Measurements from ENCODE around the gene OR6N2.

OR6N2 gene, protein sequence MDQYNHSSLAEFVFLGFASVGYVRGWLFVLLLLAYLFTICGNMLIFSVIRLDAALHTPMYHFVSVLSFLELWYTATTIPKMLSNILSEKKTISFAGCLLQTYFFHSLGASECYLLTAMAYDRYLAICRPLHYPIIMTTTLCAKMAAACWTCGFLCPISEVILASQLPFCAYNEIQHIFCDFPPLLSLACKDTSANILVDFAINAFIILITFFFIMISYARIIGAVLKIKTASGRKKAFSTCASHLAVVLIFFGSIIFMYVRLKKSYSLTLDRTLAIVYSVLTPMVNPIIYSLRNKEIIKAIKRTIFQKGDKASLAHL

DNA sequence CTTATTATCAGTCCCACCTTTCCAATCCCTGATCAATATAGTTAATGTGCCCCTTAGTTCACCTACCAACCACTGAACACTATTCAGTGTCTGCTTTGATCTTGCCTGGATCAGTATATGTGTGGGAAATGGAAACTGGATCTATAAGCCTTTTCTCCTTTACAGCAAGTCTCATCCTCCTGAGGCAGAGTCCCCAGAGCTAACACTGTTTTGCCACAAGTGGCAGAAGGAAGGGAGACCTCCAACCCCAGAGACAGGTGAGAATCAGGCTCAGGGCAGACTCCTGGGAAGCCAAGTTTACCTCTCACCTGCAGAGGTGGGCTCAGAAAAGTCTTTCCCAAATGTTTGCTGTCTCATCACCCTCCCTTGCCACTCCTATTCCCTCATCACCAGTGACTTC is at the start of gene OR6N2:
Gene OR6N2, minus strand, starts transcription at position 101 of the 400 bp plus-strand sequence. CDS start 3,569 bp downstream, outside the sequence.
- H3K27ac ChIP-seq = no peak within 1 kb of the TSS
- no peak for DNase-seq (ENCODE audit: low read depth, low spot score)

DNA sequence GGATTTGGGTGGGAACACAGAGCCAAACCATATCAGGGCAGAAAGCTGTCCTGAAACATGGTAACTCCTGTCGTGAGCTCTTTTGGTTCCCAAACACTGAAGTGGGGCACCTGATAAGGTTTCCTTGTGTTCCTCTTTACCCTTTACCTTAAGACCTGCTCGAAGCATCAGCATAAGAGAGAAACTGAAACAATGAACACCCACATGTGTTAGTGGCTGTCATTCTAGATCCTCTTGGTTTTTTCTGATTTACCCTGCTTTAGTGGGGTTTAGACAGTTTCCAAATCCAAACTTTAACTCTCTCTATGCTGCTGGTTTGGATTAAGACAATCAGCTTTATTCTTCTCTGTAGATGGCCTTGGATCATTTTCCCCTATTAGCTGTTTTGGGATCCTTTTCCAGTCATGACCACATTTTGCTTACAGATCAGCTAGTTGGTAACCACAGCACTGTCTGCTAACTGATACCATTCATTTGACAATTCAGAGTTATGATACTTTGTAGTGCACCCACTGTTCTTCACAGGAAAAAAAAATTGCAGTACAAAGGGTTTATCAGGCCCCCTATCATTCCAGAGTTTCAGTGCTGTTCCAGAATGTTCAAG is 49.2 kb upstream of the OR6N2 start:
- H3K27ac ChIP-seq = no peak overlapping the region
- no peak for DNase-seq (ENCODE audit: low read depth, low spot score)

DNA sequence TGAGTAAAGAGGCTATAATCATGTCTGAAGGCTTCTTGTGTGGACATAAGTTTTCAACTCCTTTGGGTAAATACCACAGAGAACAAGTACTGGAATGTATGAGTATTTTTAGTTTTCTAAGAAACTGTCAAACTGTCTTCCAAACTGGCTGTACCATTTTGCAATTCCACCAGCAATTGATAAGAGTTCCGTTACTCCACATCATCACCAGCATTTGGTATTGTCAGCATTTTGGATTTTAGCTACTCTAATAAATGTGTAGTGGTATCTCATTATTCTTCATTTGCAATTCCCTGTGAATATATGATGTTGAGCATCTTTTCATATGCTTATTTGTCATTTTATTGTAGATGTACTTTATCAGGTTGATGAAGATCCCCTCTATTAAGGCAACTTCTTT is 40.7 kb upstream of the OR6N2 start:
- no peak overlapping the region for H3K27ac ChIP-seq
- DNase-seq (ENCODE audit: low read depth, low spot score) = no peak

DNA sequence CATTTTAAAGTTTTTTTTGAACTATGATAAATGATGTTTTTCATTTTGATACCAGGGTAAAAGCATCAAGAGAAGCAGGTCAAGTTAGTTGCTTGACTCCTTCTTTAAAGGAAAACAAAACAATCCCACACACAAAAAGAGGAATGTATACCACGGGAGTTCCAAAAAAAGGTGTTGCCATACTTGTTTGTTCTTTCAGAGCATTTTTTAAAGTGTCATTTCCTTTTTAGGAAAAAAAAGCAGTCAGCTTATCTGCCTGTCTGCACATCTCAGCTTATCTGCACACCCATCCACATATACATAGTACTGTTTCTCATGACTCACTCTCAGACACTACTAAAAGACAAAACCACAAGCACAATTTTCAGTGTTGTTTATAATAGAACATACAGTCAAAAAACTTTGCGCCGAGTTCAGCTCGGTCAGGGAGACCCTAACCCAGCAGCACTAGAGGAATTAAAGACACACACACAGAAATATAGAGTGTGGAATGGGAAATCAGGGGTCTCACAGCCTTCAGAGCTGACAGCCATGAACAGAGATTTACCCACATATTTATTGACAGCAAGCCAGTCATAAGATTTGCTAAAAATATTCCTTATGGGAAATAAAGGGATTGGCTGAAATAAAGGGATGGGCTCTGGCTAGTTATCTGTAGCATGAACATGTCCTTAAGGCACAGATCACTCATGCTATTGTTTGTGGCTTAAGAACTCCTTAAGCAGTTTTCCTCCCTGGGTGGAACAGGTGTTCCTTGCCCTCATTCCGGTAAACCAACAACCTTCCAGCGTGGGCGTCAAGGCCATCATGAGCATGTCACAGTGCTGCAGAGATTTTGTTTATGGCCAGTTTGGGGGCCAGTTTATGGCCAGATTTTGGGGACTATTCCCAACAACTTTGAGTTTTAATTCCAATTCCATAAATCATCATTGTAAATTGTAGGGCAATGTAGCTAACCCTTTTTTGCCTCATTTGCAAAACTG is 38.7 kb upstream of the OR6N2 start:
- no peak for DNase-seq (ENCODE audit: low read depth, low spot score)

DNA sequence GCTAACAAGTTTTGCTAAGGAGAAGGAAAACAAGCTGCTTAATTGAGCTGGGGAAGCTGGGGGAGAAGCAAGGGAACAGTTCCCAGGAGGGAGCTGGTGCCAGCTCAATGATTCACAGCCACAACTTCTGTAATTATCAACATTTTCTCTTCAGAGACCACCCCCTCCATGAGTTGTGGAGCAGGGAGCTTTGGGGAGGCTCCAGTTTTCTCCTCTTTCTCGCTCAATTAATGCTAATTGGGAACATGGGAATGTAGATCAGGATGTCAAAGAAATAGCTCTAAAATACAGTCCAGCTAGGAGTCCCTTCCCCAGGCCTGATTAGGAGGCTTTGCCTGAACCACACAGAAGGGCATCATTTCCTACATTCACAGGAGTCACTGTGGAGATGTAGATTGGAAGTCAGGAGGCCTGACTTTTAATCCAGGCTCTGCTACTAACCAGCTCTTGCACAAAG is 38.0 kb upstream of the OR6N2 start:
- no peak for DNase-seq (ENCODE audit: low read depth, low spot score)
- H3K27ac ChIP-seq = no peak overlapping the region

More for the DNA sequence above, 38.7 kb upstream of the OR6N2 start:
- no peak overlapping the region for H3K27ac ChIP-seq

DNA sequence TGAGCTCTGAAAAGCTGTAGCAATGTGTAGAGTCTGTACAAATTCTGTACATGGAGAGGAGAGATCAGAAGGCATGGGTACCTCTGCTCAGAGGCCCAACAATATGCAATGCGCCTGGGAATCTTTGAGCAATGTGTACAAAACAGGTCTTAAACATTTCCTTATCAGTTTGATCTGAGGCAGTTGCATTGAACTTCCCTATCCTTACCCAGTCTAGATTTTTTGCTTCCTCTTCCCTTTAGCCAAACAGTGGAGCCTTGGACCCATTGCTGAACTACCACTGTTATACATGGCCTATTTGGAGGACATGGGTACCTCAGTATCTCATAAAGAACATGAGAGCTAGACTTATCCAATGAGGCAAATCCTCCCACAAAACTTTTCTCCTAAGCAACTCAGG is 37.6 kb upstream of the OR6N2 start:
- DNase-seq (ENCODE audit: low read depth, low spot score) = no peak
- H3K27ac ChIP-seq = no peak overlapping the region

DNA sequence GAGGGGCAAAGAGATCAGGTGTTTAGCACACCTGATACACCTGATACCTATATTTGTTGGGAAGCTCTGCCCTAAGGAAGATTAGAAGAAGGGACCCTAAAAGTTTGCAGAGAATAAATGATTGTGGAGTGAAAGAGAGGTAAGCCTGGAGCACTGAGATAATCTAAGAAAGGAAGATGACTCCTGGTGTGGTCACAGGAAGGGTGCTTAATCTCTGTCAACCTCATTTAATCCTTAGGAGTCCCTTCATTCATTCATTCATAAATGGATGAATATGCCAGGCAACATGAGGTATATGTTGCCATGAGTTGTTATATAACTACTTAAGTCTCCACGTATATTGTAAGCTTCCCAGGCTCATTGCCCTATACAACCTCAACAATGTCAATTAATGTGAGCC is 34.0 kb upstream of the OR6N2 start:
- DNase-seq (ENCODE audit: low read depth, low spot score) = no peak
- H3K27ac ChIP-seq = no peak overlapping the region

DNA sequence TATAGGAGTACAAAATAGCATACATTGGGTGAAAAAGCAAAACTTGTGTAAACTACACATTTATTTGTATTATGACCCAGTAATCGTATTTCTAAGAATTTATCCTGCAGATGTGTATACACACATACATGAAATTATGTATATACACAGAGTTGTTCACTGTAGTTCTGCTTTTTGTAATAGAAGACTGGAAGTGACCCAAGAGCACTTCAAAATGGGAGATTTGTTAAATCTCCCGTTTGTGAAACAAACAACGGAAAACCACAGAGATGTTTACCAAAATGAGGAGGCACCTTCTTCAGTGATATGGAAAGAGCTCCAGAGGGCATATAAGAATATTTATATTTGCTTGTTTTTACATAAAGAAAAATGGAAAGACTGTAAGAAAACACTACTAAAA is 32.2 kb upstream of the OR6N2 start:
- H3K27ac ChIP-seq = no peak overlapping the region
- DNase-seq (ENCODE audit: low read depth, low spot score) = no peak

DNA sequence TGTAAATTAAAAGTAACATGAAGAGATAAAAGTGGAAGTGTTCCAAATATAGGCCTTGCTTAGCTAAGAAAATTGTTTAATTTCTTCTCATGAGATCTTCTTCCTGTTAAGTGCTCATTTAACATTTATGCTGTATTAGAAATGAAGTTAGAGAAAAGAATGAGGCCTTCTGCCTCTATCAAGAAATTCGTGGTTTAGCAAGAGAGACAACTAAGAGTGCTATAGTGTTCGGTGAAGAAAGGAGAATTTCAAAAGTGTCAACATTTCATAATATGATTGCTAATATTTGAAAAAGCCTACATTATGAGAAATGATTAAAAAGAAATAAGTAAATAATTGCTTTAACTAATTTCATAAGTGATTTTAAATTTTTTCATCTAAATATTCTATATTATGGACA is 31.3 kb upstream of the OR6N2 start:
- no peak for DNase-seq (ENCODE audit: low read depth, low spot score)
- H3K27ac ChIP-seq = no peak overlapping the region

DNA sequence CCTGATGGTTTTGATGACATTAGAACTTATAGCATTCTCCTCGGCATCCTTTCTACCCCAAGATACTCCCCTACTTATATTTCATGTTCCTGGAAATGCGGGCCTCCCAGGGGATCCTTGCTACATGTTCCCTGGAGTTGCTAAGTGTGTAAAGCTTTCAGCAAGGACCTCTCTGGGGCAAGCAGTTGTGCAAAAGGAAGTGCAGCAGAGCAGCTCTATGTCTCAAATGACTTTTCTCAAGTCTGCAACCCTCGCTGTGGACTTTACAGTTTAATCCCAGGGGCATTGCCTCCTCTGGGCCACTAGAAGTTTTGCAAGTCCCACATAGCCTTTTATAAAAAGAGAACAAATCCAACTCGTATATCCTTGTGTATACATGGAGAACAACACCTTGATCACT is 29.3 kb upstream of the OR6N2 start:
- H3K27ac ChIP-seq = no peak overlapping the region
- DNase-seq (ENCODE audit: low read depth, low spot score) = no peak

DNA sequence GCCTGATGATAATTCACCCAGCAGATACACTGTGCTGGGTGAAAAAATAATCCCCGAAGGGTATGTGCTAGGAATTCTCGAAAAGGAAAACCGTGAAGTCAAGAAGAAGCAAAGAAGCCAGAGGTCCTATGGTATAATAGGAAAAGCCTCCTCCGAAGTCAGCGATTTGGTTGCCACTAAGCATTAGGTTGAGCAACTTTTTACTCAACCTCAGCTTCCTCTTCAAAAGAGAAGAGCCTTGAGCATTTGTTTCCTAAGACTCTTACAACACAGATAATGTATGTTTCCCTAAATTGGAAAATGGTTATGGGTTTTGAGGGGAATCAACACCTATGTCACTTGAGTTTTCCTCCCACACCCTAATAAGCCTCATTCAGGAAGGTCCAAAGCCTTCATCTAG is 28.9 kb upstream of the OR6N2 start:
- no peak overlapping the region for H3K27ac ChIP-seq
- no peak for DNase-seq (ENCODE audit: low read depth, low spot score)

DNA sequence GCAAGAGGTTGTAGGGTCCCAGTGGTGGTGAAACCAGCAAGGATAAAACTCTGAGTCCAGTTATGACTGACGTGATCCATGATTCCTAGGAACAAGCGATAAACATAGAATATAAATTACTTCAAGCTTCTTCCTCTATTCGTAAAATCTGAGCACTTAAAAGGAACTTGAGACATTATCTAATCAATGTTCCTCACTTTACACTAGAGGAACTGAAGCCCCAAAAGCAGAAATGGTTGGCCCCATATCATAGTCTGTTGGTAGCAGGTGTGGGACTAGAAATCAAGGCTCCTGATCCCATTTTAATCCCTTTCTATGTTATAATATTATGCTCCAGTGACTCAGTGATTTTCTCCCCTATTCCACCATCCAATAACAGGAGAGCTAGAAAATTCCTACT is 28.3 kb upstream of the OR6N2 start:
- no peak for DNase-seq (ENCODE audit: low read depth, low spot score)
- no peak overlapping the region for H3K27ac ChIP-seq

DNA sequence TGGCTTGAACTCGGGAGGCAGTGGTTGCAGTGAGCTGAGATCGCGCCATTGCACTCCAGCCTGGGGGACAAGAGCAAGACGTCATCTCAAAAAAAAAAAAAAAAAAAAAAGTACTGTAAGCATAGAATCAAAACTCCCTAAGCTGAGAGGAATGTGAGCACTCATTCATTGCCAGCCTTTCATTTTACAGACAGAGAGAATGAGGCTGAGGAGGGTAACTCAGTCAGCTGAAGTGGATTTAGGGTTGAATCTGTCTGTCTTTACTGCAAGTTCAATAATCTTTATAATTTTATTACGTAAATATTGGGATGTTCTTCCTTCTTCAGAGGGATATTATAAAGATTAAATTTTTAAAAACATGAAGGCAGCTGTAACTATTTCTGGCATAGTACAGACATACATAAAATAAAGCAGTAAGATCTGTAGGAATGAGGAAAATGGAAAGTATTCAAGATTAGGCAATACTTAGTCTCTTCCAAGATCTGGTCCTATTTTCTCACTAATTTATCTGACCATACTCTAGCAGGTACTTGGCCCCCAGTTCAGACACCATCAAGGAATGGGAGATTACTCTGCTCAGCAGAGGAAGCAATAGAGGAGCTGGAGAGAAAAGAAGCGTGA is 26.0 kb upstream of the OR6N2 start:
- no peak for DNase-seq (ENCODE audit: low read depth, low spot score)
- H3K27ac ChIP-seq = no peak overlapping the region

DNA sequence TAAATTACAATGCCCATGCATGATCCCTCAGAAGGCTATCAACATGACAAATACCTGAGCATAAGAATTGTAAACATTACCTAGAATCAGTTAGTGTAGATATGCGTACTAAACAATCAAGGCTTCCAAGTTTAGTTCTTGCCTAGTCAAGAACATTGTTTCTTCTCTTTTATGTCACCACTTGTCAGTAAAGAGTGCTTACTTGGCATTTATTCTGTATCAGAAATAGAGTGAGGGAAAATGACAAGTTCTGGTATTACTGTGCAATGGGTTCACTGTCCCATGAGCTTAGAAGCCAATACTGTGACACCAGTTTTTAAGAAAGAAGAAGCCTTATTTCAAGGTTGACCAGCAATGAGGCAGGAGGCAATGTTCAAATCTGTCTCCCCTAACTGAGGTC is 22.7 kb upstream of the OR6N2 start:
- DNase-seq (ENCODE audit: low read depth, low spot score) = no peak
- no peak overlapping the region for H3K27ac ChIP-seq

DNA sequence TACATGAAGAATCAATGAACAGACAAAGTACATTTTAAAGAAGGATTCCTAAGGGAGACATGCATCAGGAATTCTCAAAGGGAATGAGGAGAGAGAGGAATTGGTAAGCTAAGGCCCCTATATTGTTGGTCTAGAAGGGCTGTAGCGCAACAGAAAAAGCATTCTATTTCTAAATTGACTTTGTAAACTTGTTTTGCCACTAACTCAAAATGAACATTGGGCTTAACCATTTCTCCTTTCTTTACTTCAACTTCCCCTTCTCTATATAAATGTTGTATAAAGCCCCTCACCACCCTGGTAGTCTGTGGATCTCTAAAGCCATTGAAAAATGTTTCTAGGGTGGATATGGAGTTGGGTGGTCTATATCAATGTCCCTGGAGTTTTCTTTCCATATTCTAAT is 20.4 kb upstream of the OR6N2 start:
- DNase-seq (ENCODE audit: low read depth, low spot score) = no peak
- H3K27ac ChIP-seq = no peak overlapping the region

DNA sequence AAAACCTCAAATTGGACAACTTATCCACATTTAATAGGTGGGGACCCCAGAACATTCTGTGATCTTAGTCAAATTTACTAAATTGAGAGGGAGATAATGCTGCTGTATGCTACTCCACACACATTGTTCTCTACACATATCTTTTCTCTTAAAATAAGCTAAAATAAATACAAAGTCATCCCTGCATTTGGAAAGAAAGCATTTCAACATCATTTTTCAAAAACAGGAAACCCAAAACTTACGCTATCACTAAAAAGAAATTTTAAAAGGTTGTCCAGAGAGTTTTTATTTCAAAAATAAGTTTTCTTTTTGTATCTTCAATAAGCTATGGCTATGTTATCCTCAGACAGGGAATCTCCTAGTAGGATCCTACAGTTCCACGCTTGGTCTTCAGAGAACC is 19.5 kb upstream of the OR6N2 start:
- no peak overlapping the region for H3K27ac ChIP-seq
- DNase-seq (ENCODE audit: low read depth, low spot score) = no peak

DNA sequence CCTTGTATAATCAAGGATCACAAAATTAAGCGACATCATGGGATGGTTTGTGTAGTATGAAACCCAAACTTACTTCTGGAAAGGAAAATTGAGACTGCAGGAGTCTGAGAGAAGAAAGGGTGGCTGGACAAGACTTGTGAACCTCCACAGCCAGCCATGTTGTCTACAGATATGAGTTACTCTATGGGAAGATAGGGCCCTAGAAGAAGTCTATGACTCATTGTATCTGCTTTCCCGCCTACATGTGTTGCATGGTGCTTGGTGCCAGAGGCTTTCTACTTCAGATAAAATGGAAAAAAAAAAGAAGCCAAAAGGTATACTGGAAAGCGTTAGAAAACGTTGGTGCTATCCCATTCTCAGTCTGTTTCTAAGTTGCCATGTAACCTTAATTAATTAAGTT is 18.7 kb upstream of the OR6N2 start:
- no peak for DNase-seq (ENCODE audit: low read depth, low spot score)
- no peak overlapping the region for H3K27ac ChIP-seq

DNA sequence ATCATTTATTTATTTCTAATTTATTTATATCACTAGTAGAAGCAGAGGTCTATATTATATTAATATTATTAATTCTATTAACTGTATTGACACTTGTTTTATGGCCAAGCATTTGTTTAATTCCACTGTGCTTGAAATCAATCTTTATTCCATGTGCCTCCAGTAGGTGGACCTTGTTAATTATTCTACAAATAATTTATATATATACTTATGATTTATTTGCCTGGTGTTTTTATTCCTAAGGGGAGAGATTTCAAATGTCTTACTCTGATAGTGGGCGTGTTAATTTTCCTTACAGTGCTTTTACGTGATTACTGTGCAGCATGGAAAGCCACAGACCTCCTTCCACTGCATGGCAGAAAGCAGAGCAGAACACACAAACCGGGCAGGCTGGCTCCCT is 17.5 kb upstream of the OR6N2 start:
- no peak overlapping the region for H3K27ac ChIP-seq
- DNase-seq (ENCODE audit: low read depth, low spot score) = no peak

DNA sequence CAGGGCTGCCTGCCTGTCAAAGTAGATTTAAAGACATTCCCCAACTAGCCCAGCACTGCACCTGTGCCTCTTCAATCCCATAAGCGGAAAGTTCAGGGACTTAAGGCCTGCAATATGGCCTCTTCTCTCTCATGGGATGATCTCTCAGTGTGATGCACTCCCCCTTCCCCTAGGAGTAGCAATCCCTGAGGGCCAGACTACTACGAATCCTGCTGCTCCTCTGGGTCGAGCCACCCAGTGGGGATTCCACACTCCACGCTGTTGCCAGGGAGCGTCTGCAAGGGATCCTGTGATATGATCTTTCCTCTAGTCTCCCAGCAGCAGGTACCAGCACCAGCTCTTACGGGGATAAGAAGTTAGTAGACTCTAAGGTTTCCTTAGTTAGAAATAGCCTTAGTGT is 13.2 kb upstream of the OR6N2 start:
- H3K27ac ChIP-seq = no peak overlapping the region
- no peak for DNase-seq (ENCODE audit: low read depth, low spot score)

DNA sequence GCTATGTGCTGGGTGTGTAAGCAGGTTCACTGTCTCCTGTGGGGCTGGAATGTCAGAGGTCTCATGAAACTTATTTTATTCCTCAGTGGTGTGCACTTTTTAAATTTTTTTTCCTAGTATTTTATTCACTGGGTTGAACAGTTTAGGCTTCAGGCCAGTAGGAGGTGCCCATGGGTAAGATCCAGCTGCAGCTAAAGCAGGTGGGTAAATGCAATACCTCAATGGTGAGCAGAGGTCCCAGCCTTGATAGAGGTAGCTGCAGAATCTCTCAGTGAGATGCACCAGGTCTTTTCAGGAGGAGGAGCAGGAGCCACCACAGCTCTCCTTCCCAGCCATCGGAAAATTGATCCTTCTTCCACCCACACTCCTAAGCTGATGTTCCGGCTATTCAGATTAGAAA is 12.6 kb upstream of the OR6N2 start:
- DNase-seq (ENCODE audit: low read depth, low spot score) = no peak
- H3K27ac ChIP-seq = no peak overlapping the region

Data from epithelial cell of prostate (primary cell).